Effector memory CD8-positive, alpha-beta T cell (primary cell): ENCODE data around the gene PTBP3.

Experiments
- ATAC-seq: fragments of 150-1000 bp; cut with Tn5 transposase; replicated peaks from 2 replicates; pipeline ENCODE4 v1.10.0; 2021; ENCODE audit warnings: mild to moderate bottlenecking, moderate library complexity
- DNase-seq, 3 experiments: peaks; one replicate each; pipeline ENCODE4 v3.0.0; 2021
- H3K27ac Mint-ChIP-seq, 2 donors: one replicate each; pipeline ENCODE4 v1.8.0; 2022; ENCODE audit warnings: mild to moderate bottlenecking in 2 of 2, mixed read lengths in 2 of 2, moderate library complexity in 2 of 2
- H3K27me3 Mint-ChIP-seq, 2 donors: one replicate each; pipeline ENCODE4 v1.8.0; 2022; ENCODE audit warnings: mixed read lengths in 2 of 2
- H3K36me3 Mint-ChIP-seq: one replicate; pipeline ENCODE4 v1.8.0; 2022; ENCODE audit warnings: mild to moderate bottlenecking, moderate library complexity, mixed read lengths; ENCODE audit not compliant: insufficient read depth
- H3K4me1 Mint-ChIP-seq, 2 donors: one replicate each; pipeline ENCODE4 v1.8.0; 2022; ENCODE audit warnings: low read depth in 2 of 2, mixed read lengths in 2 of 2
- H3K4me3 Mint-ChIP-seq, 2 donors: one replicate each; pipeline ENCODE4 v1.8.0; 2022; ENCODE audit warnings: mild to moderate bottlenecking in 2 of 2, mixed read lengths in 2 of 2, moderate library complexity in 2 of 2
- H3K9me3 Mint-ChIP-seq, 2 donors: one replicate each; pipeline ENCODE4 v1.8.0; 2022; ENCODE audit warnings: mixed read lengths in 2 of 2
- total RNA-seq, 9 experiments: gene quantifications; one replicate each; lab custom pipeline; 2026; lab: John Stamatoyannopoulos, UW

Gene PTBP3, protein sequence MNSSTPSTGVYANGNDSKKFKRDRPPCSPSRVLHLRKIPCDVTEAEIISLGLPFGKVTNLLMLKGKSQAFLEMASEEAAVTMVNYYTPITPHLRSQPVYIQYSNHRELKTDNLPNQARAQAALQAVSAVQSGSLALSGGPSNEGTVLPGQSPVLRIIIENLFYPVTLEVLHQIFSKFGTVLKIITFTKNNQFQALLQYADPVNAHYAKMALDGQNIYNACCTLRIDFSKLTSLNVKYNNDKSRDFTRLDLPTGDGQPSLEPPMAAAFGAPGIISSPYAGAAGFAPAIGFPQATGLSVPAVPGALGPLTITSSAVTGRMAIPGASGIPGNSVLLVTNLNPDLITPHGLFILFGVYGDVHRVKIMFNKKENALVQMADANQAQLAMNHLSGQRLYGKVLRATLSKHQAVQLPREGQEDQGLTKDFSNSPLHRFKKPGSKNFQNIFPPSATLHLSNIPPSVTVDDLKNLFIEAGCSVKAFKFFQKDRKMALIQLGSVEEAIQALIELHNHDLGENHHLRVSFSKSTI
- 143 to 334 (median 236) reads per million in 9 experiments for total RNA-seq

DNA sequence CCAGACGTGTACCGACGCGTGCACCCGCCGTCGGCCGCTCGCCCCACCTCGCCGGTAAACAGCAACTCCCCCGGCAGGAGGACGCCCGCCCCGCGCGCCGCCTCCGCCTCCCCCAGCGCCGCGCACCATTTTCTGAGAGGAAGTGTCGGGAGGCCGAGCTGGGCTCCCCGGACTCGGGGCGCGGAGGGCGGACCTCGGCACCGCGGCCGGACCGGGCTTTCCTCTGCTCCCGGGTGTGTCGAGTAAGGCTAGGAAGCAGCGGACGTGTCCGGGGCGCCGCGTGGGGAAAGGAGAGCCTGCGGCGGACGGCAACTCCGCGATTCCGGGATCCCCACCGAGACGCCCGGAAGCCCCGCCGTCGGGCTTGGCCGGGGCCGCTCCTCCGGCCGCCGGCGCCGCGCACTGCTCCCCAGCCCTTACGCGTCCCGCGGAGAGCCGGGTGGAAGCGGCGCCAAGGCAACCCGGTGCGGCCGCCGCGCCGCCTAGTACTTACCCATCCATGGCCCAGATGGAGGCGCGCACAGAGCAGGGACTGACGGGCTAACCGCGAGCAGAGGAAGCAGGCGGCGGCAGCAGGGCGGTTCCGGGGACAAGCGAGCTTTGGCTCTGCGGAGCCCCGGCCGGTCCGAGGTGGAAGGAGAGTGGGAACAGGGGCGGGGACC, at the start of gene PTBP3:
TSS of gene PTBP3 (minus strand) at position 643 of the 662 bp plus-strand sequence. CDS start 35,754 bp downstream, outside the sequence.
- no peaks in the 10 kb centered on the region for H3K9me3 Mint-ChIP-seq
- H3K27me3 Mint-ChIP-seq = no peaks in the 10 kb centered on the region
- H3K4me1 Mint-ChIP-seq = peaks cover 18 to 43% of the 10 kb centered on the region in 2 donors
- peak within 1 kb of the TSS; percentile 79 to 94 for H3K4me3 Mint-ChIP-seq
- H3K27ac Mint-ChIP-seq = peak within 1 kb of the TSS; percentile 85 to 94
- peak; percentile 65 for ATAC-seq
- H3K36me3 Mint-ChIP-seq = peaks cover 23% of the 10 kb centered on the region
- DNase-seq = peak; percentile 72 to 77 (median 76)

DNA sequence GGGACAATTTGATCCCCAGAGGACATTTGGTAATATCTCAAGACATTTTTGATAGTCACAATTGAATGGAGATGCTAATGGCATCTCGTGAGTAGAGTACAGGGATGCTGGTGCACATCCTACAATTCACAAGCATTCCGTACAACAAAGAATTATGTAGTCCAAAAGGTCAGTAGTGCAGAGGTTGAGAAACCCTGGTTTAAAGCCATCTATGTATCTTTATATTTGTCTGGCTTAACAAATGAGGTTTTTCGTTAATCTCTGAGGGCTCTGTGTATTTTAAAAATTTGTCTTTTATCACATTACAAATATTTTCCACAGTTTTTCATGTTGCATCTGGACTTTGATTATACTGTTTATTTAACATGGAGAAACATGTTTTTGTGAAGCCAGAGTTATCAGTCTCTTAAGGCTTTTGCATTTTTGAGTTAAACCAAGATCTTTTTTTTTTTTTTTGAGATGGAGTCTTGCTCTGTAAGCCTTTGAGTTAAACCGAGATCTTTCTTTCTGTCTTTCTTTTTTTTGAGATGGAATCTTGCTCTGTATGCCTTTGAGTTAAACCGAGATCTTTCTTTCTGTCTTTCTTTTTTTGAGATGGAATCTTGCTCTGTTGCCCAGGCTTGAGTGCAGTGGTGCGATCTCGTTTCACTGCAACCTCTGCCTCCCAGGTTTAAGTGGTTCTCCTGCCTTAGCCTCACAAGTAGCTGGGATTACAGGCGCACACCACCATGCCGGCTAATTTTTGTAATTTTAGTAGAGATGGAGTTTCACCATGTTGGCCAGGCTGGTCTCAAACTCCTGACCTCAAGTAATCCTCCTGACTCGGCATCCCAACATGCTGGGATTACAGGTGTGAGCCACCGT, 49.3 kb upstream of the PTBP3 start:
- H3K36me3 Mint-ChIP-seq = peaks cover 7% of the 10 kb centered on the region
- no peak overlapping the region for H3K4me3 Mint-ChIP-seq
- DNase-seq = no peak
- no peaks in the 10 kb centered on the region for H3K9me3 Mint-ChIP-seq
- H3K4me1 Mint-ChIP-seq = peaks cover 36 to 40% of the 10 kb centered on the region in 2 donors
- H3K27me3 Mint-ChIP-seq = no peaks in the 10 kb centered on the region
- H3K27ac Mint-ChIP-seq = no peak overlapping the region
- no peak for ATAC-seq

DNA sequence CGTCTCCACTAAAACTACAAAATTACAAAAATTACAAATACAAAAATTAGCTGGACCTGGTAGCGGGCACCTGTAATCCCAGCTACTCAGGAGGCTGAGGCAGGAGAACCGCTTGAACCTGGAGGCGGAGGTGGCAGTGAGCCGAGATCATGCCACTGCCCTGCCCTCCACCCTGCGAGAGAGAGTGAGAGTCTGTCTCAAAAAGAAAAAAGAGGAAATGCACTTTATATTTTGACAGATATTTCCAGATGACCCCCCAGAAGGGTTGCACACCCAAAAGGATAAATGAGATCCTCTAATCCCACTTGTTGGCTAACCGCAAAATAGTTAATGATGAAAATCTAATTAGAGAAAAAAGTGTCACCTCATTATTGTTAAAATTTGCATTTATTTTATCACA, 48.6 kb upstream of the PTBP3 start:
- Mint-ChIP-seq H3K36me3 (peaks cover 7% of the 10 kb centered on the region), H3K9me3 (no peaks in the 10 kb centered on the region), H3K4me1 (peaks cover 39 to 43% of the 10 kb centered on the region in 2 donors), H3K27me3 (no peaks in the 10 kb centered on the region), H3K4me3 (no peak overlapping the region), H3K27ac (no peak overlapping the region)
- ATAC-seq (no peak), DNase-seq (no peak)

DNA sequence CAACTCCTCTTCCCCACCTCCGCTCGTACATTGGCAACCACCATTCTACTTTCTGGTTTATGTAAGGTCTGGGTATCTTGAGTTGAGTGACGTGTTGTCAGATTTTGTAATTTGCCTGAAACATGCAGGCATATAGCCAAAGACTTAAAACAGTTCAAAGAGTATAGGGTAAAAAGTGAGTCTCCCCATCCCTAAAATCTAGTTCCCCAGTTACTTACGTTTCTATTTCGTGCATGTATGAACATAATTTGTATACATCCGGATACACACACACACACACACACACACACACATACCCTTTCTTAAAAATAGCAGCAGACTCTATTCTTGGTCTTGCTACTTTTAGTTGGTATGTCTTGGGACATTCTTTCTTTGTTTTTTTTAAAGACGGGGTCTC, 47.4 kb upstream of the PTBP3 start:
- H3K27ac Mint-ChIP-seq = peak overlapping the region; percentile 97 to 99
- peaks cover 7% of the 10 kb centered on the region for H3K36me3 Mint-ChIP-seq
- H3K4me1 Mint-ChIP-seq = peaks cover 38 to 45% of the 10 kb centered on the region in 2 donors
- no peaks in the 10 kb centered on the region for H3K9me3 Mint-ChIP-seq
- H3K4me3 Mint-ChIP-seq = peak overlapping the region; percentile 100
- ATAC-seq = no peak
- H3K27me3 Mint-ChIP-seq = no peaks in the 10 kb centered on the region
- DNase-seq = no peak

DNA sequence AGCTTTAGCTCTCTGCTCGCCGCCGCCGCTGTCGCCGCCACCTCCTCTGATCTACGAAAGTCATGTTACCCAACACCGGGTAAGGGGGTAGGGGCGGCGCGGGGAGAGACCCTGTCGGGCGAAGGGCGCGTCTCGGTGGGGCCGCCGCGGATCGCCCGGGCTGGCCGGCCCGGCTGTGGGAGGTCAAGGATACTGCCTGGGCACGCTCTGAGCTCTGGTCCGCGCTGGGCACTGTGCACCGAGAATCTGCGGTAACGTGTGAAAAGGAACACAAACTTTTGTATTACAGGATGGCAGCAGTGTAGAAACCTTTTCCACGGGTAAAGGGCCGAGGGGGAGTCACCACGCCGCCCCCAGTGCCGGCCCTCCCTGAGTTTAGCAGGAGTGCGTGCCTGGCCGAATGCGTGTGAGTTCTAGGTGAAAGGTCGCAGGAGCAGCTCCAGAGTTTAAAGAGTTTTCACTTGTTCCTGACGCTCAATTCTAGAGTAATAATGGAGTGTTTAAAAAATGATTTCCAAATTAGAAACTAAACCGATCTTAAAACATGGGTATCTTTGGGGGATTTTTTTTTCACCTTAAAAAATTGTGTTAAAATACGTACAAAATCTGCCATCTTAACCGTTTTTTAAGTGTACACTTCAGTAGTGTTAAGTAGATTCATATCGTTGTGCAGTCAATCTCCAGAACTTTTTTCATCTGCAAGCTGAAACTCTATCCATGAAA, 46.8 kb upstream of the PTBP3 start, which contains the start of gene HSDL2:
TSS of gene HSDL2 (plus strand) at position 7 of the 723 bp plus-strand sequence. CDS start at position 63, 56 bp downstream.
- peaks cover 38 to 45% of the 10 kb centered on the region in 2 donors for H3K4me1 Mint-ChIP-seq

DNA sequence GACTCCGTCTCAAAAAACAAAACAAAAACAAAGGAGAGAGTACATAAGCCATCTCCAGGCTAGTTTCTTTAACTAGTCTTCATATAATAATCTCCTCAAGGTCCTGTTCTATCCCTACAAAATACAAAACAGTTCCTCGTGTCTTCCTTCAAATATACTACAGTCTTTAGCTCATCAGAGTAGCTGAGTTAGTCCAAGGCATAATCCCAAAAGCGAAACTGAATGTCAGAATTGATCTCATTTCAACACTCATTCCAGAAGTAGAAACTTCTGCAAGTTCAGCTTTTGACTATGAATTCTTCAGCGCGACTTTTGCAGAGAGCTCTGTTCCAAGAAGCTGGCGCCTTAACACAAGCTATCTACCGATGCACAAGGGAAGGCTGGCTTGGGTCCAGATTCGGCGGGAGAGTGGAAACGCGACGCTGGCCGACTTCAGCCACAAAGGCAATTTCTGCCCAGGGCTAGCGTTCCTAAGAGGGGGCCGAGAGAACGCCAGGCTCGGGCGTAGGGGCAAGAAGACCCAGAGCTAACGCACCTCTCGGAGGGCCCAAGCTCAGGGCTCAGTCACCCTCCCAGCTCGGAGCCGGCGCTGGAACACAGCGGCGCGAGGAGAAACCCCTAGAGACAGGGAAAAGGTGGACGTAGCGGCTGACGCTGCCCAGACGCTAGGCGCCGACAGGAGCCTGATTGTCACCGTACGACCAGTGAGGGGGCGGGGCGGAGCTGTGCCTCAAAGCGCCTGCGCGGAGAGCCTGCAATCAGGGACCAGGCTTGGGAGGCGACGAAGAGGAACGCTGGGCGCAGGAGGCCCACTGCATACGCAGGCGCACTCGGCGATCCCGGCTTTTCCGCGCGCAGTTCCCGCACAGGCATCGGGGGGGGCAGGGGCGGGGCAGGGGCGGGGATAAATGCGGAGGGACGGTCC, 46.0 kb upstream of the PTBP3 start:
- Mint-ChIP-seq H3K4me1 (peaks cover 38 to 45% of the 10 kb centered on the region in 2 donors), H3K36me3 (peaks cover 7% of the 10 kb centered on the region), H3K4me3 (peak overlapping the region; percentile 100), H3K9me3 (no peaks in the 10 kb centered on the region), H3K27me3 (no peaks in the 10 kb centered on the region), H3K27ac (peak overlapping the region; percentile 97 to 99)
- ATAC-seq (peak; percentile 89), DNase-seq (peak; percentile 97 to 98 (median 98))

More for the DNA sequence above, 46.8 kb upstream of the PTBP3 start, which contains the start of gene HSDL2:
- Mint-ChIP-seq H3K27me3 (no peaks in the 10 kb centered on the region), H3K4me3 (peak within 1 kb of the TSS; percentile 100), H3K27ac (peak within 1 kb of the TSS; percentile 97 to 99), H3K36me3 (peaks cover 7% of the 10 kb centered on the region), H3K9me3 (no peaks in the 10 kb centered on the region)
- ATAC-seq (peak; percentile 16), DNase-seq (no peak)

DNA sequence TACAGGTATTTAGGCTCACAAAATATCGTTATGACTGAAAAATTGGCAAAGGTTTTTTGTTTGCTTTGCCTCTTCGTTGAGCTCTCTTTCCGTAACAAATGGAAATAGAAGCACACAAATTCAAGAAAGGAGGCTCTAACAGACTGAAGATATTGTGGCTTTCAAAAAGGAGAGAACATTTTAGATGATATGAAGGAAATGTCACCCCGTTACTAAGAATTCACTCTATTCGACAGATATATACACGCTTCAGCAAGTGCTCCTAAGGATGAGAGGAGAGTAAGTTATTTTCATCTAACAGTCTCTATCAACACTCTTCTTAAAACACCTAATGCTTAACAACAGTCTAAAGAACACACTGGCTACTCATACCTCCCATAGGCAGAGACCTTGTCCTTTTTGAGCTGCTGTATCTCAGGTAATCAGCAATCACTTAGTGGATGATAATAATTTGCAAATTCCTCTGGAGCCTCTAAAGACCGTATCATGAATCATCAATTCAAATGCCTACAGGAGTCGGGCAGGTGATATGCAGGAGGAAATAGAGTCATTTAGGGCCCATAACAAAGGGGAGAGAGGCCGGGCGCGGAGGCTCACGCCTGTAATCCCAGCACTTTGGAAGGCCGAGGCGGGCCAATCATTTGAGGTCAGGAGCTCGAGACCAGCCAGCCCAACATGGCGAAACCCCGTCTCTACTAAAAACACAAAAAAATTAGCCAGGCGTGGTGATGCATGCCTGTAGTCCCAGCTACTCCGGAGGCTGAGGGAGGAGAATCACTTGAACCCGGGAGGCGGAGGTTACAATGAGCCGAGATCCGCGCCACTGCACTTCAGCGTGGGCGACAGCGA, 45.1 kb upstream of the PTBP3 start:
- Mint-ChIP-seq H3K36me3 (peaks cover 7% of the 10 kb centered on the region), H3K4me3 (peak overlapping the region; percentile 100), H3K27me3 (no peaks in the 10 kb centered on the region), H3K4me1 (peaks cover 38 to 45% of the 10 kb centered on the region in 2 donors), H3K27ac (peak overlapping the region; percentile 97 to 99), H3K9me3 (no peaks in the 10 kb centered on the region)
- ATAC-seq = peak; percentile 9
- DNase-seq = no peak

DNA sequence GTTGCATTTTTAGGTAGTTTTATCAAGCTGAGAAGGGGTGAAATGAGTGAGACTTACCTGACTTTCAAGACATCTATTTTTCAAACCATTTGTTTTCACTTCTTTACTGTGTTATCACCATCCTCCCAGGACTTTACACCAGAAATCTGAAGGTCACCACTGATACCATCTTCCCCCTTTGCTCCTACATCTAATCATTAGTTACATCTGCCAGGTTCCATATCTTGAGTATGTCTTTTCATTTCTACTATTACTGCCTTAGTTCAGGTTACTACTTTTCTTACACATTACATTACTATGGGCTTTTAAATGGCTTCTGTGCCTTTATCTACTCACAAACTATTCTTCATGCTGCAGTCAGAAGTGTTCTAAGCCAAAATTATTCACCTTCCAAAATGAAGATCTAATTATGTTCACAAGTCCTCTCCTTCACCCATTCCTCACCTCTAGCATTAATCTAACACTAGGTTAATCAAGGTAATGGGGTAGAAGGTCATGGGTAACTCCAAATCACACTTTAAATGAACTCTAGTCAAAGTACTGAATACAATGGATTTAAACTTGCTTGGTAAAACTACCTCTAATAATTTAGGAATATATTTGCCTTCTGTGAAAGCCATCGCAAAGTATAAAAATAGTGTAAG, 44.4 kb upstream of the PTBP3 start:
- H3K4me1 Mint-ChIP-seq = peaks cover 39 to 45% of the 10 kb centered on the region in 2 donors
- no peak for DNase-seq
- no peaks in the 10 kb centered on the region for H3K9me3 Mint-ChIP-seq
- no peak for ATAC-seq
- H3K4me3 Mint-ChIP-seq = peak overlapping the region; percentile 100
- H3K36me3 Mint-ChIP-seq = peaks cover 7% of the 10 kb centered on the region
- no peaks in the 10 kb centered on the region for H3K27me3 Mint-ChIP-seq
- H3K27ac Mint-ChIP-seq = no peak overlapping the region

DNA sequence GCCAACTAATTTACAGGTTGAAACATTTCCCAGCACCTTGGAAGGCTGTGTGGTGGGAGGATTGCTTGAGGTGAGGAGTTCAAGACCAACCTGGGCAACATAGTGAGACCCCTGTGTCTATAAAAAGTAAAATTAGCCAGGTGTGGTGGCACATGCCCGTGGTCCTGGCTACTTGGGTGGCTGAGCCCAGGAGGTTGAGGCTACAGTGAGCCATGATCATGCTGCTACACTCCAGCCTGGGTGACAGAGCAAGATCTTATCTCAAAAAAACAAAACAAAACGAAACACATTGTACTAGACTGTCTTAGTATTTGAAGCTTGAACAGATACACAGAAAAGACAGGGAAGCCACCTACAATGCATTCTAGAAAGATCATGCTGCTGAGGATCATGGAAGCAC, 43.7 kb upstream of the PTBP3 start:
- Mint-ChIP-seq H3K36me3 (peaks cover 7% of the 10 kb centered on the region), H3K27ac (peak overlapping the region in 1 of 2 donors; percentile 19), H3K4me1 (peaks cover 39 to 45% of the 10 kb centered on the region in 2 donors), H3K27me3 (no peaks in the 10 kb centered on the region), H3K4me3 (no peak overlapping the region), H3K9me3 (no peaks in the 10 kb centered on the region)
- ATAC-seq (no peak), DNase-seq (no peak)

DNA sequence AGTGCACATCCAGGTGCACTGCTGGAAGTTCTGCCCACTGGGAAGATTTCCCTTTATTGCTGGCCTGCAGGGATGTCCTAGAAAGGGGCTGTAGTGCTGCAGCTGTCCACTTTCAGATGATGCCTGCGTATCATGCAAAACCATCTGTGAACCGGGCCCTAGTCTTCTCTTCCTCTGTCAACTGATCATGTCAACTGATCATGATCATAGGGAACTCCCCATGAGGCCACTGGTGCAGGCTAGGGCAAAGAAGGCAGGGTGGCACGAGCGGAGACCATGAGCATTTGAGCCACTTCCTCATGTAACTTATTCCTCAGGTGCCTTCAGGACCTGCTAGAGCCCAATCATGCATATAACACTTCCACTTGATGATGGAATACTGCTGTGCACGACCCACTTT, 41.9 kb upstream of the PTBP3 start:
- Mint-ChIP-seq H3K27ac (no peak overlapping the region), H3K27me3 (no peaks in the 10 kb centered on the region), H3K4me1 (peaks cover 27 to 31% of the 10 kb centered on the region in 2 donors), H3K4me3 (no peak overlapping the region), H3K9me3 (no peaks in the 10 kb centered on the region), H3K36me3 (peaks cover 7% of the 10 kb centered on the region)
- DNase-seq = no peak
- no peak for ATAC-seq
